CD4-positive, alpha-beta T cell (primary cell): ENCODE measurements around the gene PPP1CA. TPM values are rescaled to one million over a fixed set of nuclear protein-coding genes. Genes with fewer than 3 reads are reported as not detected.
A peak's percentile ranks its signal among the peaks of the same experiment; 100 is the strongest.

Experiments used
- ATAC-seq: fragments of 200-7000 bp; cut with Tn5 transposase; one replicate; pipeline ENCODE4 v1.10.0; 2022; ENCODE audit warnings: mild to moderate bottlenecking; ENCODE audit not compliant: poor library complexity
- CTCF ChIA-PET: fragments of 350-600 bp; sonication (Branson Sonifier 250); formaldehyde crosslinking; loops from one replicate; lab custom pipeline; 2021; ENCODE audit warnings: antibody characterized with exemption, inconsistent platforms; lab: Charles Lee
- POLR2A ChIA-PET: fragments of 350-600 bp; sonication (Branson Sonifier 250); formaldehyde crosslinking; loops from one replicate; lab custom pipeline; 2021; ENCODE audit warnings: antibody characterized with exemption, inconsistent platforms; lab: Charles Lee
- DNase-seq, 14 experiments: peaks; one replicate each; pipeline ENCODE4 v3.0.0-alpha.2; 2013 to 2020; ENCODE audit warnings: mixed read lengths in 2 of 14
- H3K27ac ChIP-seq, 2 donors: one replicate each; pipeline versions ENCODE4 v1.5.1 to v1.7.0; 2013; ENCODE audit warnings: low read length in 2 of 2, low read depth in 1 of 2, mild to moderate bottlenecking in 1 of 2
- H3K27me3 ChIP-seq, 2 experiments: 1 replicate in 1 of 2; 2 replicates in 1 of 2; pipeline versions ENCODE4 v1.6.1 to v1.7.0; 2013; ENCODE audit warnings: low read length in 2 of 2, control low read depth in 1 of 2, mild to moderate bottlenecking in 1 of 2, moderate library complexity in 1 of 2; ENCODE audit not compliant: insufficient read depth in 2 of 2, control insufficient read depth in 1 of 2
- H3K36me3 ChIP-seq: one replicate; pipeline ENCODE4 v1.6.1; 2013; ENCODE audit warnings: low read length, control low read depth; ENCODE audit not compliant: insufficient read depth
- H3K4me1 ChIP-seq: one replicate; pipeline ENCODE4 v1.6.1; 2013; ENCODE audit warnings: low read length, control low read depth; ENCODE audit not compliant: insufficient read depth
- H3K4me3 ChIP-seq: one replicate; pipeline ENCODE4 v1.5.1; 2013; ENCODE audit warnings: mild to moderate bottlenecking, low read length, moderate library complexity
- H3K9me3 ChIP-seq, 2 experiments: 1 replicate in 1 of 2; 2 replicates in 1 of 2; pipeline versions ENCODE4 v1.6.1 to v1.7.0; 2013; ENCODE audit warnings: low read length in 2 of 2, mild to moderate bottlenecking in 2 of 2, control low read depth in 1 of 2, moderate library complexity in 1 of 2; ENCODE audit not compliant: control insufficient read depth in 1 of 2, insufficient read depth in 1 of 2
- H3K27ac Mint-ChIP-seq: one replicate; pipeline ENCODE4 v1.8.0; 2020; ENCODE audit warnings: mixed read lengths
- H3K27me3 Mint-ChIP-seq: one replicate; pipeline ENCODE4 v1.8.0; 2021; ENCODE audit warnings: mixed read lengths
- H3K36me3 Mint-ChIP-seq: one replicate; pipeline ENCODE4 v1.8.0; 2021; ENCODE audit warnings: low read depth, mixed read lengths
- H3K4me1 Mint-ChIP-seq: one replicate; pipeline ENCODE4 v1.8.0; 2021; ENCODE audit warnings: low read depth, mixed read lengths
- H3K4me3 Mint-ChIP-seq: one replicate; pipeline ENCODE4 v1.8.0; 2020; ENCODE audit warnings: mild to moderate bottlenecking, mixed read lengths
- H3K9me3 Mint-ChIP-seq: one replicate; pipeline ENCODE4 v1.8.0; 2020; ENCODE audit warnings: mixed read lengths
- intact Hi-C, 2 experiments: fragments of 100-400 bp; cut with DNase I in 1 of 2; cut with micrococcal nuclease in 1 of 2; formaldehyde crosslinking; loops; one replicate each; pipeline versions ENCODE4 v1.15.1 to v1.9.0; 2023 to 2025; cut with DNase I, micrococcal nuclease
- total RNA-seq, 174 experiments: library from RNA in 2 of 174; stranded (reverse) in 2 of 174; gene quantifications; one replicate each; pipeline ENCODE4 v1.2.3 and lab custom pipeline; 2021 to 2026
- TF ChIP-seq, protein P1 (sequence below): fragments of 200-600 bp; IDR thresholded peaks from one replicate; pipeline ENCODE4 v1.8.0; 2022; ENCODE audit warnings: antibody characterized with exemption, mild to moderate bottlenecking

The PPP1CA gene
- total RNA-seq, 2 experiments from 2014 or later = 42.0 to 45.5 TPM

DNA sequence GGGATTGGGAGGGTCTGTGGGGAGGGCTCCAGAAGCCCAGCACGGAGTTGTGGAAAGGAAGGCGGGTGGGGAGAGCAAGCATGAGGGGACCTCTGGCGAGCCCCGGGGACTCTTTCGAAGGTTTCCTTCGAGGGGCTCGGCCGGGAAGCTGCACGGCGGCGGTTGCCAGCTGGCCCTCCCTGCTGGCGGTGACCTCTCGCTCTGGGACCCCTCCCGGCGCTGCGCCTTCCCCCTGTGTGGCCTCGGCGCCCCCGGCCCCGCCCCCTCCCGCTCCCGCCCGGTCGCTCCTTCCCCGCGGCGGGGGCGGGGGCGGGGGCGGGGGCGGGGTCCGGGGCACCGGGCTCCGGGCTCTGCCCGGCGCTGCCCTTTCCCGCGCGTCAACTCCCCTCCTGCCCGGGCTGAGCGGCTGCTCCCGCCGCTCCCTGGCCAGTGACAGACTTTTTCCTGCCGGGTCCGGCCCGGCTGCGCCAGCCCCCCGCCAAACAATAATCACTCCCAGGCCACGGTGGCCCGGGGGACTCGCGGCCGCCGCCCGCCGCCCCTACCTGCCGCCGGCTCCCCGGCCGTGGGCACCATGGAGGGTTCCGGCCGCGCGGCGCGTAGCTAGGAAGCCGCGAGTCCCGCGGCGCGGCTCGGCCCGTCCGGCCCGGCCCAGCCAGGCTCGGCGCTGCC lies 29.2 kb downstream of the PPP1CA start:
- CTCF ChIA-PET = interaction anchor here (1.8 to 5.6 kb wide), 5 partner anchors 10 to 27 kb away, joined by 4 to 32 read pairs (median 16); no protein-coding TSS in a partner anchor
- H3K4me1 Mint-ChIP-seq = peaks cover 67% of the 10 kb centered on the region
- ATAC-seq (no peak), DNase-seq (peak in 2 of 14 experiments; percentile 25 to 40)
- Histone ChIP-seq H3K36me3 (no peaks in the 10 kb centered on the region), H3K4me3 (peak overlapping the region; percentile 46), H3K9me3 (no peaks in the 10 kb centered on the region), H3K27me3 (peaks cover 6 to 16% of the 10 kb centered on the region in 2 experiments), H3K27ac (peak overlapping the region in 1 of 2 donors; percentile 30), H3K4me1 (peaks cover 75% of the 10 kb centered on the region)
- POLR2A ChIA-PET = interaction anchor here (0.8 to 8.2 kb wide), 9 partner anchors 9 to 132 kb away, joined by 3 to 81 read pairs (median 5); partner anchors contain the start of genes AIP, POLD4 and SSH3
- peaks cover 42% of the 10 kb centered on the region for H3K27me3 Mint-ChIP-seq
- peaks cover 5% of the 10 kb centered on the region for H3K36me3 Mint-ChIP-seq
- intact Hi-C loops = no loop called here
- TF ChIP-seq, protein P1, sequence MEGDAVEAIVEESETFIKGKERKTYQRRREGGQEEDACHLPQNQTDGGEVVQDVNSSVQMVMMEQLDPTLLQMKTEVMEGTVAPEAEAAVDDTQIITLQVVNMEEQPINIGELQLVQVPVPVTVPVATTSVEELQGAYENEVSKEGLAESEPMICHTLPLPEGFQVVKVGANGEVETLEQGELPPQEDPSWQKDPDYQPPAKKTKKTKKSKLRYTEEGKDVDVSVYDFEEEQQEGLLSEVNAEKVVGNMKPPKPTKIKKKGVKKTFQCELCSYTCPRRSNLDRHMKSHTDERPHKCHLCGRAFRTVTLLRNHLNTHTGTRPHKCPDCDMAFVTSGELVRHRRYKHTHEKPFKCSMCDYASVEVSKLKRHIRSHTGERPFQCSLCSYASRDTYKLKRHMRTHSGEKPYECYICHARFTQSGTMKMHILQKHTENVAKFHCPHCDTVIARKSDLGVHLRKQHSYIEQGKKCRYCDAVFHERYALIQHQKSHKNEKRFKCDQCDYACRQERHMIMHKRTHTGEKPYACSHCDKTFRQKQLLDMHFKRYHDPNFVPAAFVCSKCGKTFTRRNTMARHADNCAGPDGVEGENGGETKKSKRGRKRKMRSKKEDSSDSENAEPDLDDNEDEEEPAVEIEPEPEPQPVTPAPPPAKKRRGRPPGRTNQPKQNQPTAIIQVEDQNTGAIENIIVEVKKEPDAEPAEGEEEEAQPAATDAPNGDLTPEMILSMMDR = no peak
- no peak overlapping the region for H3K27ac Mint-ChIP-seq
- H3K9me3 Mint-ChIP-seq = no peaks in the 10 kb centered on the region
- no peak overlapping the region for H3K4me3 Mint-ChIP-seq

DNA sequence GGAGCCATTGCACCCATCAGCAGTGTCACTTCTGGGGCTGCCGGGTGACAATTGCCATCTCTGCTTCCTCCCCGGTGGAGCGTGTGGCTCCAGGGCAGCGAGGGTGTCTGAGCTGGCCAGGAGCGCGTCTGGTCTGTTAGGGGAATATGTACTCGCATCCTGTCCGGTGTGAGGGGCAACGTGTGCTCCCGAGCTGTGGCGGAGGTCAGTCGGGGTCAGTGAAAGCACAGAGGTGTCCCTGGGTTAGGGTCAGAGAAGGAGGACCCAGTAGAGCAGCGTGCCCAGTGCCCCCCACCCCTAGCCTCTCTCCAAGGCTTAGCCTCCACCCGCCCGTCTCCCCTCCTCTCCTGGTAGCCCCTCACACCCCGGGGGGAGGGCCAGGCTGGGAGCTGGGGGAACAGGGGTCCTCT lies 29.7 kb downstream of the PPP1CA start:
- DNase-seq (peak in 1 of 14 experiments; percentile 40), ATAC-seq (no peak)
- H3K4me3 Mint-ChIP-seq = peak overlapping the region; percentile 94
- Histone ChIP-seq H3K4me3 (peak overlapping the region; percentile 46), H3K36me3 (no peaks in the 10 kb centered on the region), H3K4me1 (peaks cover 80% of the 10 kb centered on the region), H3K9me3 (no peaks in the 10 kb centered on the region), H3K27me3 (peaks cover 6 to 16% of the 10 kb centered on the region in 2 experiments), H3K27ac (peak overlapping the region in 1 of 2 donors; percentile 30)
- CTCF ChIA-PET = interaction anchor here (1.9 to 3.0 kb wide), 3 partner anchors 9 to 26 kb away, joined by 4 to 32 read pairs (median 10); no protein-coding TSS in a partner anchor
- peaks cover 66% of the 10 kb centered on the region for H3K4me1 Mint-ChIP-seq
- H3K9me3 Mint-ChIP-seq = no peaks in the 10 kb centered on the region
- POLR2A ChIA-PET = interaction anchor here (2.1 to 8.2 kb wide), 3 partner anchors 9 to 26 kb away, joined by 8 to 81 read pairs (median 9); partner anchors contain the start of gene POLD4
- peaks cover 38% of the 10 kb centered on the region for H3K27me3 Mint-ChIP-seq
- intact Hi-C loops = no loop called here
- H3K27ac Mint-ChIP-seq = peak overlapping the region; percentile 85
- TF ChIP-seq, protein P1 = no peak
- H3K36me3 Mint-ChIP-seq = peaks cover 5% of the 10 kb centered on the region

DNA sequence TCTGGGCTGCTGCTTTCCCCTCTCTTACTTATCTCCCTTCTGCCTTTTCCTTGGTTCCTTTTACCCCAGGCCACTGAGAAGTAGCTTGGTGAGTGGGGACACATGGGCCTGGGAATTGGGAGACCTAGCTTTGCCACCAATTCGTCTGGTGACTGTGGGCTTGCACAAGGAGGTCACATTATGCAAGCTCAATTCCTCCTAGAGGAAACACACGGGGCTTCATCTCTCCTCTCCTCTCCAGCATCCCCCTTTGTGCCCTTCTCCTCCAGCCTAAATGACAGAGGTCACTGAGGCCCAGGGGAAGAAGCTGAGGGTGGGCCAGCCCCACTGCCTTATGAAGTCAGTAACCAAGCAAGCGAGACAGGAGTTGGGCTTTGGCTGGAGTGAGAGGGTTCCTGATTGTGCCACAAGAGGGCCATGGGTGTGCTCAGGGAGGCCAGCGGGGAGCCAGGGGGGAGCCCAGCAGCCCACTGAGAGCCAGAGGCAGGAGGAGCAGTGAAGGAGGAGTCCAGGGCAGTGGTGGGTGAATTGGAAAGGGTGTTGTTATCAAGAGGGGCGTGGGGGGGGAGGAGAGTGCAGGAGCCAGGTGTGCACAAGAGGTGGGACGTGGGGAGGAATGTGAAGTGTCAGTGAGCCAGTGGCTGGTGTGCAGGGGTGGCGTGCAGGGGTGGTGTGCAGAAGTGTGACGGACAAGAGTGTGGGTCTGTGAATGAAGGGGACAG lies 30.3 kb downstream of the PPP1CA start:
- intact Hi-C loops = no loop called here
- H3K27me3 Mint-ChIP-seq = peaks cover 33% of the 10 kb centered on the region
- Histone ChIP-seq H3K36me3 (no peaks in the 10 kb centered on the region), H3K27ac (no peak overlapping the region), H3K4me3 (peak overlapping the region; percentile 46), H3K4me1 (peaks cover 84% of the 10 kb centered on the region), H3K27me3 (peaks cover 2 to 13% of the 10 kb centered on the region in 2 experiments), H3K9me3 (no peaks in the 10 kb centered on the region)
- H3K36me3 Mint-ChIP-seq = peaks cover 5% of the 10 kb centered on the region
- POLR2A ChIA-PET = interaction anchor here (1.4 to 8.2 kb wide), 4 partner anchors 9 to 25 kb away, joined by 6 to 81 read pairs (median 9); partner anchors contain the start of gene POLD4
- DNase-seq (peak in 4 of 14 experiments; percentile 19 to 73 (median 52)), ATAC-seq (peak; percentile 12)
- H3K4me3 Mint-ChIP-seq = peak overlapping the region; percentile 94
- H3K4me1 Mint-ChIP-seq = peaks cover 62% of the 10 kb centered on the region
- CTCF ChIA-PET = interaction anchor here (1.4 to 3.0 kb wide), 6 partner anchors 8 to 25 kb away, joined by 4 to 32 read pairs (median 10); partner anchors contain the start of gene POLD4
- H3K27ac Mint-ChIP-seq = peak overlapping the region; percentile 85
- TF ChIP-seq, protein P1 = no peak
- no peaks in the 10 kb centered on the region for H3K9me3 Mint-ChIP-seq
